DND-41 (cell line): ENCODE data around the gene RPP25L.
A peak's percentile ranks its signal among the peaks of the same experiment; 100 is the strongest.

Experiments used
- ATAC-seq: fragments of 200-7000 bp; cut with Tn5 transposase; 3 replicates; pipeline ENCODE4 v1.9.1; 2021; ENCODE audit warnings: low read depth; ENCODE audit not compliant: insufficient read depth
- DNase-seq: peaks from one replicate; pipeline ENCODE4 v3.0.0-alpha.2; 2020
- H2AFZ ChIP-seq: 2 replicates; pipeline ENCODE4 v1.6.0; 2012; ENCODE audit warnings: low read depth, low read length
- H3K27ac ChIP-seq: 2 replicates; pipeline ENCODE4 v1.5.1; 2012; ENCODE audit warnings: low read length, inconsistent platforms
- H3K27me3 ChIP-seq: fragments of 200-600 bp; sonication (generic); 2 replicates; pipeline ENCODE4 v1.6.0; 2012; ENCODE audit warnings: low read length, mild to moderate bottlenecking, inconsistent platforms; ENCODE audit not compliant: insufficient read depth, poor library complexity
- H3K36me3 ChIP-seq: 2 replicates; pipeline ENCODE4 v1.5.1; 2012; ENCODE audit warnings: low read length, inconsistent platforms; ENCODE audit not compliant: insufficient read depth
- H3K4me1 ChIP-seq: 2 replicates; pipeline ENCODE4 v1.5.1; 2012; ENCODE audit warnings: mild to moderate bottlenecking, low read length; ENCODE audit not compliant: insufficient read depth
- H3K4me2 ChIP-seq: 2 replicates; pipeline ENCODE4 v1.6.0; 2012; ENCODE audit warnings: mild to moderate bottlenecking, moderate library complexity, low read length, inconsistent platforms; ENCODE audit not compliant: insufficient read depth
- H3K4me3 ChIP-seq, 2 experiments: fragments of 200-600 bp in 1 of 2; shearing (Covaris generic) in 1 of 2; 2 replicates each; pipeline ENCODE4 v1.5.1; 2012 to 2016; ENCODE audit warnings: inconsistent platforms in 2 of 2, low read length in 2 of 2, mild to moderate bottlenecking in 2 of 2, low read depth in 1 of 2, moderate library complexity in 1 of 2
- H3K79me2 ChIP-seq: 2 replicates; pipeline ENCODE4 v1.6.0; 2012; ENCODE audit warnings: low read length, inconsistent platforms; ENCODE audit not compliant: insufficient read depth
- H3K9ac ChIP-seq: 2 replicates; pipeline ENCODE4 v1.6.0; 2012; ENCODE audit warnings: low read depth, mild to moderate bottlenecking, inconsistent platforms, low read length, moderate library complexity
- H3K9me3 ChIP-seq: 2 replicates; pipeline ENCODE4 v1.5.1; 2012; ENCODE audit warnings: low read length, moderate library complexity, mild to moderate bottlenecking, inconsistent platforms; ENCODE audit not compliant: insufficient read depth, severe bottlenecking
- H4K20me1 ChIP-seq: 2 replicates; pipeline ENCODE4 v1.6.0; 2012; ENCODE audit warnings: low read length; ENCODE audit not compliant: insufficient read depth
- EZH2 ChIP-seq: IDR thresholded peaks from 3 replicates; pipeline ENCODE4 v1.6.1; 2012; ENCODE audit warnings: borderline replicate concordance, low read depth, mild to moderate bottlenecking, moderate library complexity, low read length, inconsistent platforms; ENCODE audit not compliant: severe bottlenecking
- TF ChIP-seq, protein P1 (sequence below): IDR thresholded peaks from 2 replicates; pipeline ENCODE4 v1.5.1; 2012; ENCODE audit warnings: borderline replicate concordance, low read length, moderate library complexity, mild to moderate bottlenecking; ENCODE audit not compliant: poor library complexity, severe bottlenecking; ENCODE audit errors: extremely low read depth

The RPP25L gene

DNA sequence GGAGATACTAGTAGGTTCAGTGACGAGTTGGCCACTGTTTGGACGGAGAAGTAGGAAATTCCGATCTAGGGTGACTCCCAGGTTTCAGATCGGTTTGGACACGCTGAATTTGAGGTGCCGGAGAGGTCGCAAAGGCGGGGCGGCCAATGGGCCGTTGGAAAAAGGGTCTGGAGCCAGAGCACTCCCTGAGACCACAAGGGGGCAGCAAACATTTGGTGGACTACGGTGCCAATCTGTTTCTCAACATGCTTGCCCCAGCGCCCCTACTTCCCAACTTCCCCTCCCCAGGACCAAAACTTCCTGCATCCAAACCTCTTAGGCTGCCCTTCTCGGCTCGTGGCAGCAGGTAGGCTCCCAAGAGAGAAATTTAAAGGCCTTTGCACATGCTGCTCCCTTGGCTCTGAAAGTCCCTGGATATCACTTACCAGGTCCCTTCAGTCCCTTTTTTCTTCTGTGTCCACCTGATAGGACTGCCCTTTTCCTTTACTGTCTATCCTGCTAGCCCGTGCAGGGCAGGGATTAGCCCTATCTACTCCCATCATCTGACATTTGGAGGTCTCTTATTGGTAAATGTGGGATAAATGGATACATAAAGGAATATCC, 992 bp upstream of the RPP25L start:
- ATAC-seq: peak; percentile 59
- DNase-seq: peak; percentile 68

DNA sequence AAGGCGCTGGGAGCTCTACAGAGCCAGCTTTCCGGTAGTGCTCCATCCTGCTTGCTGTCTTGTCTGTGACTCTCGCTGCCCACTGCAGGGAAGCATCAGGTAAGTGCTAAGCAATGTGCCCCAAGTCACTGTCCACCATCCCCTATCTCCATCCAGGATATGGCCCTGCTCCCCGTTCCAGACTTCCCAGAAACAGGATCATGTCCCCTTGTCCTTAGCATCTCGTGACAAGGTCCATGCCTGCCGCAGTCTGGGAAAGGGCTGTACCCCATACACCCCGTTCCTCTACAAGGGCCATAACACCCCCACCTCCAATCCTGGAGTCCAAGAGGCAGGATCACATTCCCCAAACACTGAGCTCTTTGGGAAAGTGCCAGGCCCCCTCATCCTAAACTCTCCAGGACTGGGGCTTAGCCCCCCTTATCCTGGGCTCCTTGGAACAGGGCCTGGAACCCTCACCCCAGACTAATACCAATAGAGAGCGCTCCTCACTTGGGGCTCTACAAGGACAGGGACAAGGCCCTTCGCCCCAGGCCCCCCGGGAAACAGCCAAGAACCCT, 566 bp downstream of the RPP25L start:
- H4K20me1 ChIP-seq: no peaks in the 10 kb centered on the region
- no peaks in the 10 kb centered on the region for H3K9me3 ChIP-seq
- peak overlapping the region; percentile 58 to 96; a peak in 3 of 4 replicates for H3K4me3 ChIP-seq
- H3K9ac ChIP-seq: peak overlapping the region; percentile 79
- TF ChIP-seq, protein P1, sequence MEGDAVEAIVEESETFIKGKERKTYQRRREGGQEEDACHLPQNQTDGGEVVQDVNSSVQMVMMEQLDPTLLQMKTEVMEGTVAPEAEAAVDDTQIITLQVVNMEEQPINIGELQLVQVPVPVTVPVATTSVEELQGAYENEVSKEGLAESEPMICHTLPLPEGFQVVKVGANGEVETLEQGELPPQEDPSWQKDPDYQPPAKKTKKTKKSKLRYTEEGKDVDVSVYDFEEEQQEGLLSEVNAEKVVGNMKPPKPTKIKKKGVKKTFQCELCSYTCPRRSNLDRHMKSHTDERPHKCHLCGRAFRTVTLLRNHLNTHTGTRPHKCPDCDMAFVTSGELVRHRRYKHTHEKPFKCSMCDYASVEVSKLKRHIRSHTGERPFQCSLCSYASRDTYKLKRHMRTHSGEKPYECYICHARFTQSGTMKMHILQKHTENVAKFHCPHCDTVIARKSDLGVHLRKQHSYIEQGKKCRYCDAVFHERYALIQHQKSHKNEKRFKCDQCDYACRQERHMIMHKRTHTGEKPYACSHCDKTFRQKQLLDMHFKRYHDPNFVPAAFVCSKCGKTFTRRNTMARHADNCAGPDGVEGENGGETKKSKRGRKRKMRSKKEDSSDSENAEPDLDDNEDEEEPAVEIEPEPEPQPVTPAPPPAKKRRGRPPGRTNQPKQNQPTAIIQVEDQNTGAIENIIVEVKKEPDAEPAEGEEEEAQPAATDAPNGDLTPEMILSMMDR: no peak
- no peak for TF ChIP-seq EZH2
- H3K4me1 ChIP-seq: peaks cover 27% of the 10 kb centered on the region
- H2AFZ ChIP-seq: peak overlapping the region; percentile 84
- peak overlapping the region; percentile 77 for H3K27ac ChIP-seq
- DNase-seq: no peak
- ATAC-seq: peak; percentile 35
- no peaks in the 10 kb centered on the region for H3K27me3 ChIP-seq
- H3K36me3 ChIP-seq: peaks cover 16% of the 10 kb centered on the region
- peaks cover 11% of the 10 kb centered on the region for H3K79me2 ChIP-seq
- H3K4me2 ChIP-seq: peak overlapping the region; percentile 96

More for the DNA sequence above, 992 bp upstream of the RPP25L start:
- TF ChIP-seq, protein P1: peak; percentile 84
- no peak for TF ChIP-seq EZH2
- Histone ChIP-seq H2AFZ (peak overlapping the region; percentile 93), H3K27ac (peak overlapping the region; percentile 77), H3K4me3 (peak overlapping the region; percentile 58 to 96), H3K27me3 (no peaks in the 10 kb centered on the region), H4K20me1 (no peaks in the 10 kb centered on the region), H3K9ac (peak overlapping the region; percentile 79), H3K4me2 (peak overlapping the region; percentile 96), H3K9me3 (no peaks in the 10 kb centered on the region), H3K79me2 (peaks cover 11% of the 10 kb centered on the region), H3K4me1 (peaks cover 27% of the 10 kb centered on the region), H3K36me3 (peaks cover 30% of the 10 kb centered on the region)

DNA sequence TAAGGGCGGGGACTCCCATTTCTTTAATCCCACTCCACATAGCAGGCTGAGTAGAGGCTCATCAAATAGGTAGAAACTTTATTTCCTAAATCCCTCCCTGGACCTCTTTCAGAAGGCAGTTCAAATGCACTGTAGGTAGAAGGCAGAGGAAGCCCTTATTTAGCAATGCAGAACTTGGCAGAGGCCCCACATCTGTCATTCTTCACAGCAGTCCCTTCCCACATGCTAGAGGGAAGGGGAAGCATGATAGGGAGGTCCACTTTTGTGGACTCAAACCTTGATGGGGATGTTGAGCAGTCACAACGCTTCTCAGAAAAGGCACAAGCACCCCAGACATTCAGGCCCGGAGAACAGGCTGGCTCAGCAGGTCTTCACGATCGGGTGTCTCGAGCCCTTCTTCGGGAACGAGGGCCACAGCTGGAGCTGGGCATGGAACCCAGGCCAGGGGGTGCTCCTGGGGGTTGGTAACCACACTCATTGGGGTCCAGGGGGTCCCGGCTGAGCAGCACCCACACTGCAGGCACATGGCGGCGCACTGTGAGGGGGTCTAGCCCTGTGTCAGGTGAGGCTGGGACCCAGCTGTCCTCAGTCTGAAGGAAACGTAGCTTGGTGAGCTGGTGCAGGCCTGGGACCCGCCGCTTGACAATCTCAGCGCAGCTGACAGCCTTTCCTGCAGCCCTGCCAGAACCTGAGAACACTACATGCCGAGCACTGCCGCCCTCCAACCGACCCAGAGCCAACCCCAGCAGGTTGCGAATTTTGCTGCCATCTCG, 1.3 kb downstream of the RPP25L start:
- peaks cover 11% of the 10 kb centered on the region for H3K79me2 ChIP-seq
- peaks cover 27% of the 10 kb centered on the region for H3K4me1 ChIP-seq
- H3K27me3 ChIP-seq: no peaks in the 10 kb centered on the region
- no peak overlapping the region for H2AFZ ChIP-seq
- ATAC-seq (no peak), DNase-seq (no peak)
- no peak for TF ChIP-seq EZH2
- TF ChIP-seq, protein P1: no peak
- peak overlapping the region; percentile 79 for H3K9ac ChIP-seq
- H3K36me3 ChIP-seq: peaks cover 10% of the 10 kb centered on the region
- H3K27ac ChIP-seq: peak overlapping the region; percentile 77
- no peaks in the 10 kb centered on the region for H3K9me3 ChIP-seq
- H3K4me3 ChIP-seq: peak overlapping the region; percentile 58 to 96; a peak in 3 of 4 replicates
- no peaks in the 10 kb centered on the region for H4K20me1 ChIP-seq
- peak overlapping the region; percentile 96 for H3K4me2 ChIP-seq
